Stimulated activated CD8-positive, alpha-beta memory T cell treated with anti-CD3 and anti-CD28 coated beads, Interleukin-15, amount 100 ng/mL, for 4 hours (primary cell): ENCODE data around the gene SUCNR1.
"Not testable (repeated sequence)": the region's sequence is repeated elsewhere in the genome, so short reads cannot be mapped to it uniquely, and the experiment has no call there.

ENCODE experiments used
- DNase-seq, 2 donors: peaks; one replicate each; pipeline ENCODE4 v3.0.0-alpha.2; 2020; ENCODE audit warnings: low read depth in 2 of 2

SUCNR1 gene

GRCh38 chr3:151900884-151901643 is 27.6 kb downstream of the SUCNR1 start:
- no peak for DNase-seq

GRCh38 chr3:151901644-151902285 is 28.3 kb downstream of the SUCNR1 start:
- no peak for DNase-seq

GRCh38 chr3:151903501-151903991 is 30.1 kb downstream of the SUCNR1 start:
- DNase-seq, result no peak

GRCh38 chr3:151905647-151906046 is 32.2 kb downstream of the SUCNR1 start:
- no peak for DNase-seq

DNA sequence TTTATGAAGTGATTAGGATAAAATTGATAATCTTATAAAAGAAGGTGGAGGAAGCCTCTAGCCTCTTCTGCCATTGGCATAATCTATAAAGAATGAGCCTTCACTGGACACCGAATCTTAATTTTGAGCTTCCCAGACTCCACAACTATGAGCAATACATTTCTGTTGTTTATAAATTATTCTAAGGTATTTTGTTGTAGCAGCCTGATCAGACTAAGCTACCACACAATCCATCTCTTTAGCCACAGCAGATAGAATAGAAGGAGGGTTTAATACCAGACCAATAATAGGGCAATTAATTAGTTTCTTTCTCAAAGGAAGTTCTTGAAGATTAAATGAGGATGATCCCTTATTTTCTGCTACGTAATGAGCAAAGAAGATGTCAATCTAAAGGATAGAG is 33.3 kb downstream of the SUCNR1 start:
- DNase-seq, result no peak

GRCh38 chr3:151908399-151908798 is 35.0 kb downstream of the SUCNR1 start:
- no peak for DNase-seq

DNA sequence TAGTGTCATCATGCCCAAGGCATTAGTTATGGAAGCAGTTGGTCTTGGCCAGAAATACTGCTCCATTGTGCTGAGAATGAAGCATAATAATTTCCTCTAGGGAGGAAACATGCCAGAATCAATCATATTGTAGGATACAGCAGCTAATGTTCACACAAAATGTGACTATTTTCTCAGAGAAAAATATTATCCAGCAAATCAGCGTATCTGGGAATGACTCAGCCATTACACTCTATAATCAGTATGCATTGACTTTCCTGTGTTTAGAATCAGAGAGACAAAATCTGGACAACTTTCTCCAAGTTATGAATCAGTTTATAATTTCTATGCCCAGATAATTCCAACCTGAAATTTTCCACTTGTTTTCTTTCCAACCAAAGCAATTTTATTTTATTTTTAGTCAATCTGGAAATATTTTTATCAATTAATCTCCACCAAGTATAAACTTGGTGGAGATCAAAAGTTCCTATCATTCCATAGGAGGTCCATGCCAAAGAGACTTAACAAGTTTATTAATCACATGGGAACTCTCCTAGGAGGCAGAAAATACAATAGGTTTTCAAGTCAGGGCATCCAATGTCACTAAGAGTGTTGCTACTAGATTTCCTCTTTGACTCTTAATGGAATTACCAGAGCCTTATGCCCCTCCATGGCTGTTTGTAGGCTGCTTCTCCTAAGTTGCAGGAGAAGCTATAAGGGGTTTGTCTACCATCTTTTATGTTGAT is 36.4 kb downstream of the SUCNR1 start:
- DNase-seq, result no peak

DNA sequence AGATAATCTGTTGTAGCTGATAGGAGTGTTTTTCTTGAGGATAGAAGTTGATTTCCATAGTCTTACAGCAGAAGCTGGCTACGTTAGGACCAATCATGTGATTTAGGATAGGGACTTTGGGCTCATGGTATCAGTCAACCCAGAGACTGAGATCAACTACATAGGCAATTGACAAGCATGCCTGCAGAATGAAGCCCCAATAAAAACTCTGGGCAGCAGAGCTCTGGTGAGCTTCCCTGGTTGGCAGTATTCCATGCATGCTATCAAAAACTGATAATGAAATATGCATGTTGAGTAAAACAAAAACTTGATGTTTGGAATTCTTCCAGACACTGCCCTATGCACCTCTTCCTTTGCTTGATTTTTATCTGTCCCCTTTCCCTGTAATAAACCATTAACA is 38.0 kb downstream of the SUCNR1 start:
- no peak for DNase-seq

DNA sequence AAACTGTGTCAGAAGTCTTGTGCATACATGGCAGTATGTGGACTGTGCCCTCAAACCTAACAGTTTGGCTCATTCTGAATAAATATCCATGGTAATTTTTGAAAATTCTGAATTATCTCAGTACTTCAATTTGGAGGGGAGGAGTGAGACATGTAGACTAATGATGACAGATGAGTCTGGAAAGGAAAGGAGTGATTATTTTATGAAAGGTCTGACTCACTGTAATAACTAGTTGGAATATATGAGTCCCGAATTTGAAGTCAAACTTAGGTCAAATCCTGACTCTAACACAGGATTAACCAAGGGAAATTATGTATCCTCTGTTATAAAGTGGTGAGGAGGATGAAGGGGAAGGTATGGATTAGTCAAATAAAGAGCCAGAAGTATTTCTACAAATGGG is 38.6 kb downstream of the SUCNR1 start:
- DNase-seq, result no peak

DNA sequence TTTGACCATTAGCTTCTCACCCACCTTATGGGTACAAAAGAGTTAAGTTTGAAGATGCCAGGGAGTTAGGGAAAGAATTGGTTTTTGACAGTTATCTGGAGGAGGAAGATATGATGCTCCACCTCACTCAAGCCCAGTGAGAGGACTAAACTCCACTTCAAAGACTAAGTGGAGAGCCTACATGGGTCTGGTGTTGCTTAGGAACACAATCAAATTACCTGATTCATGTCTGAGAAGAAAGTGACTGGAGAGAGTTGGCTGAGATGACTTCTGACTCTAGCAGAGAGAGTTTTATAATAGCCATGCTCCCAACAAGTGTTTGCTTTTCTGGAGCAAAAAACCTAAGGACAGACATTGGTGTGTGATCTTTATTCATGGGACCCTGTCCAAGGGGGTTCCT is 43.3 kb downstream of the SUCNR1 start:
- no peak for DNase-seq

DNA sequence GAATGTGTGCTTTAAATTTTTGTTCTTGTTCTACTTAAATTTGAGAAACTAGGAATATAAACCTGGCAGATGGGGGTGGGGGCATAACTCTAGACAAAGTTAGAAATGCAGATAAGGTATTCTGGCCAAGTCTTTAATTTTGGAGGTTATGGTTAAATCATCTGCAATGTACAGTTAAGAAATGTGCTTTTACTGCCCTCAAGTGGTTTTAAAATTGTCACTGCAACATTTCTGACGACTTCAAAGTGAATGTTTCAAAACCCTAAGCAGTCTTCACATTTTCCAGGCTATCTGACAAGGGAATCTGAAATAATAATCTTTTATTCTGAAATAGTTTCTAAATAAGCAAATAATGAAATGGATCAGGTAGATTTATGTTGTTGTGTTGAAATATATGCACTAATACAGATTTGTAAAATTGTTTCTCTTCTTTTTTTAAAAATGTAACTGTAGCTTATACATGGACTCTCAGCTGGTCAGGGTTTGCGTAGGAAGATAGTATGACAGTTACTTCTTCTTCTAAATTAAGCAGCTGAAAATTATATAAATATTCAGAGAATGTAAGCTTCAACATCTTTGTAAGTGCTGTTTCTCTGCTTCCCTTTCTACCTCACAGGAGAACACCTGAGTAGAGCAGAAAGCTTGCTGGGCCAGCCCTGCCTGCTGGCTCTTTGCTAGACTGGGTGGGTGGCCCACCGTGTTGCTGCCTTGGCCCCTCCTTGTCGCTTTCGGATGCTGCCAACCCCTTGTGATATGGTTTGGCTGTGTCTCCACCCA is 45.0 kb downstream of the SUCNR1 start:
- DNase-seq, result no peak

DNA sequence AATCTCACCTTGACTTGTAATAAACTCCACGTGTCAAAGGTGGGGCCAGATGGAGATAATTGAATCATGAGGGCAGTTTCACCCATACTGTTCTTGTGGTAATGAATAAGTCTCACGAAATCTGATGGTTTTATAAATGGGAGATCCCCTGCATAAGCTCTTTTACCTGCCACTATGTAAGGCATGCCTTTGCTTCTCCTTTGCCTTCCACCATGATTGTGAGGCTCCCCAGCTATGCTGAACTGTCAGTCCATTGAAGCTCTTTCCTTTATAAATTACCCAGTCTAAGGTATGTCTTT is 45.5 kb downstream of the SUCNR1 start:
- no peak for DNase-seq

- DNase-seq, result no peak
These were observed 46.0 kb downstream of the SUCNR1 start for GRCh38 chr3:151919446-151919845.

DNA sequence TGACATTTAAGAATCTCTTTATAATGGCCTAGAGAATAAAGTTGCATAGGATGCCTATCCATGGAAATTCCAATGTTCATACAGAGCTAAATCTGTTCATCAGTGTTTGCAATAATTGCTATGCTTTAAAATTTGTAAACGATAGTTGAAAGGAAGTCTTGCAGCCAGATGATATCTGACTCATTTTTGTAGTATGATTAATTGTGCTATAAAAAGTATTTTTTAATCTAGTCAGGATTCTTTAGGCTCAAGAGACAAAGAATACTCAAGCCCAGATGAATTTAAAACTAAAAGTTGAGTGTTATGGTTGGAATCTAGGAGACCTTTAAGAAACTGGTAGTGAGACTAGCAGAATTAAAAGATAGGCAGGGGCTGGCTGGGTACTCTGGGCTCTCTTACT is 50.5 kb downstream of the SUCNR1 start:
- DNase-seq, result no peak

- DNase-seq, result no peak
These were observed 51.3 kb downstream of the SUCNR1 start for GRCh38 chr3:151924753-151925152.

DNA sequence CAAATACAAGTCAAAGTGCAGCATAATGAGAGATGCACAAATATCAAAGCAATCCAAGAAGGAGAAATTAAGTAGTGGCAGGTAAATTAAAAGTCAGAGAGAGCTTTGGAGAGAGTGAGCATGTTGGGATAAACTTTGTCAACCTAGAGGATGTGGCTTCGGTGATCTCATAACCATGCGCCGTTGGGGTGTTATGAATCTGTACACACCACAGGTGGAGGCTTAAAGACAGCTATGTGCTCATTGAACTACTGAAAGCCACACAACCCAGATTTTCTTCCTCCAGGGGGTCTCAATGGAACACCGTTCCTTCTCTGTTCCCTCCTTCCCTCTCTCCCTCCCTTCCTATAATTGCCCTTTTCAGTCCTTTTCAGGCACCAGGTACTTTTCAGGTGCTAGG is 52.0 kb downstream of the SUCNR1 start:
- DNase-seq, result no peak

DNA sequence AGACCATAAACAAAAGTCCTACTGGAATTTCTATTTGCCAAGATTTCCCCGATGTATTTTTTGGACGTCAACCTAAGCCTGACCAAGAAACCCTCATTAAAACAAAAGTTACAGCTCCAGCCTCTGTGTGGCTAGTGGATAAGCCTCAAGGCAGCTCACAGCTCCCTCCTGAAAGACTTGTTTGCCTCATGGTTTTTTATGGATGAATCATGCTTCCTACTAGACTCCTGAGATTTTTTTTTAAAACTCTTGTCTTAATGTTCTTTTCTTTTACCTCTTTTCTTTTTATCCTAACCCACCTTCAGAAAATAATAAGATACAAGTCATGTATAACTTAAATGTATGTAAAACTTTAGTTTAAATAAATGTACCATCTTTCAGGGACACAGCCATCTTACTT is 52.4 kb downstream of the SUCNR1 start:
- DNase-seq, result no peak

- DNase-seq, result no peak
These were observed 53.5 kb downstream of the SUCNR1 start for GRCh38 chr3:151926956-151927355.

DNA sequence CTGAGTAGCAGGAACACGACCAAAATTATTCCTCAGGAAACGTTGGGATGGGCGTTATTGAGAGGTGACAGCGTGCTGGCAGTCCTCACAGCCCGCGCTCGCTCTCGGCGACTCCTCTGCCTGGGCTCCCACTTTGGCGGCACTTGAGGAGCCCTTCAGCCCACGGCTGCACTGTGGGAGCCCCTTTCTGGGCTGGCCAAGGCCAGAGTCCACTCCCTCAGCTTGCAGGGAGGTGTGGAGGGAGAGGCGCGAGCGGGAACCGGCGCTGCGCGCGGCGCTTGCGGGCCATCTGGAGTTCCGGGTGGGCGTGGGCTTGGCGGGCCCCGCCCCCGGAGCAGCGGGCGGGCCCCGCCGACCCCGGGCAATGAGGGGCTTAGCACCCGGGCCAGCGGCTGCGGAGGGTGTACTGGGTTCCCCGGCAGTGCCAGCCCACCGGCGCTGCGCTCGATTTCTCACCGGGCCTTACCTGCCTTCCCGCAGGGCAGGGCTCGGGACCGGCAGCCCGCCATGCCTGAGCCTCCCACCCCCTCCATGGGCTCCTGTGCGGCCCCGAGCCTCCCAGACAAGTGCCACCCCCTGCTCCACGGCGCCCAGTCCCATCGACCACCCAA is 54.6 kb downstream of the SUCNR1 start:
- DNase-seq, result not testable (repeated sequence)

- DNase-seq, result no peak
These were observed 57.7 kb downstream of the SUCNR1 start for GRCh38 chr3:151931171-151931570.

- DNase-seq, result no peak
These were observed 59.9 kb downstream of the SUCNR1 start for GRCh38 chr3:151933234-151933853.
